A673 (cell line): ENCODE measurements around the gene HERC5.

Experiments
- EZH2 ChIP-seq: fragments of 200-600 bp; sonication (generic); IDR thresholded peaks from 2 replicates; pipeline ENCODE4 v1.6.1; 2017; ENCODE audit warnings: borderline replicate concordance, low read depth, mild to moderate bottlenecking, mixed read lengths, antibody characterized with exemption, low read length; ENCODE audit not compliant: poor library complexity, severe bottlenecking
- TF ChIP-seq, protein P1 (sequence below): fragments of 300-800, 200-600 bp; sonication (generic); conservative IDR thresholded peaks from 2 replicates; pipeline ENCODE4 v1.5.1; 2017; ENCODE audit warnings: low read depth, mild to moderate bottlenecking, antibody characterized with exemption, low read length, moderate library complexity, mixed read lengths

DNA sequence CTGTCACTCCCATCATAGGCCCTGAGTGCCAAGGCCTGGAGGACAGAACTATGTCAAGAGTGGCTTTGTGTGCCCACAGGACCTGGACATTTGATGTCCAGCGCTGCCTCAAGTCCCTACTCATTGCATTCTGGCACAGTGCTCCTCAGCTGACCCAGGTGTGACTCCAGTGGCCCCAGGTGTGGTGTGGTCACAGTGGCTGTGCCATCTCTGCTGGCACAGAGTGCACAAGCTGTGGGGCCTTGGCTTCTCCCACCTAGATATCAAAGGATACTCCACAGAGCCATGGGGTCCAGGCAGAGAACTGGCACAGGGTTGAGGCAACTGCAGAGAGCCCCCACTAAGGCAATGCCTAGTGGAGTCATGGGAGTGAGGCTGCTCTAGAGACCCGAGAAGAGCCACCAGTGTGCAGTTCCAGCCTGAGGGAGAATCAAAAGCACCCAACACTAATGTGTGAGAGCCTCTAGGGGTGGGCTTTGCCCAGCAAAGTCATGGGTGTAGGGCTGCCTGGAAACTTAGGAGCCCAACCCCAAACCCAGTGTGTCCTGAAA is 41.0 kb downstream of the HERC5 start:
- TF ChIP-seq EZH2: no peak
- TF ChIP-seq, protein P1, sequence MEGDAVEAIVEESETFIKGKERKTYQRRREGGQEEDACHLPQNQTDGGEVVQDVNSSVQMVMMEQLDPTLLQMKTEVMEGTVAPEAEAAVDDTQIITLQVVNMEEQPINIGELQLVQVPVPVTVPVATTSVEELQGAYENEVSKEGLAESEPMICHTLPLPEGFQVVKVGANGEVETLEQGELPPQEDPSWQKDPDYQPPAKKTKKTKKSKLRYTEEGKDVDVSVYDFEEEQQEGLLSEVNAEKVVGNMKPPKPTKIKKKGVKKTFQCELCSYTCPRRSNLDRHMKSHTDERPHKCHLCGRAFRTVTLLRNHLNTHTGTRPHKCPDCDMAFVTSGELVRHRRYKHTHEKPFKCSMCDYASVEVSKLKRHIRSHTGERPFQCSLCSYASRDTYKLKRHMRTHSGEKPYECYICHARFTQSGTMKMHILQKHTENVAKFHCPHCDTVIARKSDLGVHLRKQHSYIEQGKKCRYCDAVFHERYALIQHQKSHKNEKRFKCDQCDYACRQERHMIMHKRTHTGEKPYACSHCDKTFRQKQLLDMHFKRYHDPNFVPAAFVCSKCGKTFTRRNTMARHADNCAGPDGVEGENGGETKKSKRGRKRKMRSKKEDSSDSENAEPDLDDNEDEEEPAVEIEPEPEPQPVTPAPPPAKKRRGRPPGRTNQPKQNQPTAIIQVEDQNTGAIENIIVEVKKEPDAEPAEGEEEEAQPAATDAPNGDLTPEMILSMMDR: no peak
